ENCODE results near the gene FHOD1. TPM values are rescaled to one million over a fixed set of nuclear protein-coding genes. Genes with fewer than 3 reads are reported as not detected.

The FHOD1 gene
- polyA plus RNA-seq, 4 donors = 12.4 to 19.7 (median 15.8) TPM

DNA sequence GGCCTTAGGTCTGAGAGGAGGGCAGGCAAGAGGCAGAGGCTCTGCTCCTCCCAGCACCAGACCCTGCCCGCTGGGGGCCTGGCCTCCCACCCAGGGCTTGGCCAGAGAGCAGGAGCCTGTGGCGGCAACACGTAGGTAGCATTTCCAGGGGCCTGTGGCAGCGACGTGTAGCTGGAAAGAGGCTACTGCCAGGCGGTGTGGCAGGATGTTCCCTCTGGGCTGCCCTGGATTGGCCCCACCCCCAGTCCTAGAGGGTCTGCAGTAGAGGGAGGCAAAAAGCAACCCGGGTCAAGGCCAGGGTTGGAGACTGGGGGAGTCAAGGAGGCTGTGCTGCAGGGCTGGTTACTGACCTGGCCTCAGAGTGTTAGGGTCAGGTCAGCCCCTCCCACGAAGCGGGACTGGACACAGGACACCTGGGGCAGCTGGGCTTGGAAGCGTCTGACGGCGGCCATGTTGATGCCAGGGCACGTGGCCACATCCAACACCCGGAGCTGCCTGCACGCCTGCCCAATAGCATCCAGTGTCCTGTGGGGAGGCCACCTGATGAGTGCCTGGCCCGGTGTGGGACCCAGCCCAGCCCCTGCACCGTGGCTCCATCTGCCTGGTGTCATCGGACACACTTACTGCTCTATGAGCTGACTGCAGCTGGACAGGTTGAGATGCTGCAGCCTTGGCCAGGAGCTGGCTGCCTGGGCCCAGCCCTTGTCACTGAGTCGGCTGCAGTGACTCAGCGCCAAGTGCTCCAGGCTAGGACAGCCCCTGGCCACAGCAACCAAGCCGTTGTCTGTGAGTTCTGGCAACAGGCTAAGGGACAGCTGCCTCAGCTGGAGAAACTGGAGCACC lies 39.8 kb downstream of the FHOD1 start:
- FAIRE-seq (no peak), DNase-seq (no peak)
- Histone ChIP-seq H3K27me3 (ENCODE audit: control insufficient read depth in 3 of 3, insufficient read depth in 3 of 3, low read length in 3 of 3) (no peaks in the 10 kb centered on the region), H3K4me3 (ENCODE audit: low read depth in 1 of 3, low read length in 3 of 3) (no peak overlapping the region), H3K9me3 (ENCODE audit: control insufficient read depth in 2 of 2, insufficient read depth in 1 of 2, low read depth in 1 of 2, low read length in 1 of 2) (no peaks in the 10 kb centered on the region), H3K4me1 (ENCODE audit: control insufficient read depth in 3 of 3, insufficient read depth in 2 of 3, low read depth in 1 of 3, low read length in 2 of 3) (no peaks in the 10 kb centered on the region), H3K27ac (ENCODE audit: low read depth in 1 of 3, low read length in 2 of 3) (no peak overlapping the region), H3K36me3 (ENCODE audit: control insufficient read depth in 3 of 3, insufficient read depth in 2 of 3, low read depth in 1 of 3, low read length in 3 of 3) (peaks cover 2 to 61% (median 10%) of the 10 kb centered on the region in 3 donors)
- WGBS, 3 donors = 68 to 76% (median 75%) methylated on average over 21 of the region's 21 CpGs

GRCh38 chr16:67206838-67207248 lies 40.4 kb downstream of the FHOD1 start:
- Histone ChIP-seq H3K27me3 (ENCODE audit: control insufficient read depth in 3 of 3, insufficient read depth in 3 of 3, low read length in 3 of 3) (no peaks in the 10 kb centered on the region), H3K4me3 (ENCODE audit: low read depth in 1 of 3, low read length in 3 of 3) (no peak overlapping the region), H3K4me1 (ENCODE audit: control insufficient read depth in 3 of 3, insufficient read depth in 2 of 3, low read depth in 1 of 3, low read length in 2 of 3) (no peaks in the 10 kb centered on the region), H3K27ac (ENCODE audit: low read depth in 1 of 3, low read length in 2 of 3) (no peak overlapping the region), H3K36me3 (ENCODE audit: control insufficient read depth in 3 of 3, insufficient read depth in 2 of 3, low read depth in 1 of 3, low read length in 3 of 3) (peaks cover 2 to 67% (median 16%) of the 10 kb centered on the region in 3 donors), H3K9me3 (ENCODE audit: control insufficient read depth in 2 of 2, insufficient read depth in 1 of 2, low read depth in 1 of 2, low read length in 1 of 2) (no peaks in the 10 kb centered on the region)
- no peak for FAIRE-seq
- 83 to 95% (median 92%) methylated on average over 3 of the region's 3 CpGs for WGBS, 3 donors
- DNase-seq = no peak

DNA sequence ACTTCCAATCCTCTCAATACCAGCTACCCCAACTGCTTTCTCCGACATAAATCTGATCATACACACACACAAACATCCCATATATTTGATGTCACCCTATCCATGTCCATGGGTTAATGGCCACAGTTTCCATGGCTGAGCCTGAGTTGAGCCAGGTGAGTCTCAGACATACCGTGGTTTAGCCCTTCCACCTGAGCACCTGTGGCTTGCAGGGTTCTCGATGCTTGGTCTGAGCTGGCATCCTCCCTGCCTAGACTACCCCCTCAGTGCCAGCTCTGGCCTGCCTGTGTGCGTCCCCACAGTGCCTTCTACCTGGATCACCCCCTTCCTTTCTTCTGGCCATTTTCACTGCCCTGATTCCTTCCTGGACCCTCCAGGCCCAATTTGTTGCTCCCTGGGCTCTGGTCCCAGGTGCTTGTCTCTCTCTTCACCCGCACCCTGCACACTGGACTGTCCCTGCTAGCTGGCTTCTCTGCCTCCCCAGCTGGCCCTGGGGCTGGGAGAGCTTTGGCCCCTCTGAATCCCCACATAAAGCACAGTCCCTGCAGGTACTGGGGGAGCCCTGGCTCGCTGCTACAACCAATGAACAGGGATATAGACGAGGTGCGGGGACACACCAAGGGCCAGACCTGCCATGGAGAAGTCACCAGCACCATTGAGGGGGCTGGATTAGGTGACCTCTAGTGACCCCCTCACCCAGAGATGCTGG lies 41.0 kb downstream of the FHOD1 start:
- FAIRE-seq (no peak), DNase-seq (no peak)
- Histone ChIP-seq H3K27me3 (ENCODE audit: control insufficient read depth in 3 of 3, insufficient read depth in 3 of 3, low read length in 3 of 3) (no peaks in the 10 kb centered on the region), H3K4me3 (ENCODE audit: low read depth in 1 of 3, low read length in 3 of 3) (no peak overlapping the region), H3K9me3 (ENCODE audit: control insufficient read depth in 2 of 2, insufficient read depth in 1 of 2, low read depth in 1 of 2, low read length in 1 of 2) (no peaks in the 10 kb centered on the region), H3K36me3 (ENCODE audit: control insufficient read depth in 3 of 3, insufficient read depth in 2 of 3, low read depth in 1 of 3, low read length in 3 of 3) (peaks cover 2 to 73% (median 21%) of the 10 kb centered on the region in 3 donors), H3K27ac (ENCODE audit: low read depth in 1 of 3, low read length in 2 of 3) (no peak overlapping the region), H3K4me1 (ENCODE audit: control insufficient read depth in 3 of 3, insufficient read depth in 2 of 3, low read depth in 1 of 3, low read length in 2 of 3) (no peaks in the 10 kb centered on the region)
- 90 to 93% (median 92%) methylated on average over 8 of the region's 8 CpGs for WGBS, 3 donors

DNA sequence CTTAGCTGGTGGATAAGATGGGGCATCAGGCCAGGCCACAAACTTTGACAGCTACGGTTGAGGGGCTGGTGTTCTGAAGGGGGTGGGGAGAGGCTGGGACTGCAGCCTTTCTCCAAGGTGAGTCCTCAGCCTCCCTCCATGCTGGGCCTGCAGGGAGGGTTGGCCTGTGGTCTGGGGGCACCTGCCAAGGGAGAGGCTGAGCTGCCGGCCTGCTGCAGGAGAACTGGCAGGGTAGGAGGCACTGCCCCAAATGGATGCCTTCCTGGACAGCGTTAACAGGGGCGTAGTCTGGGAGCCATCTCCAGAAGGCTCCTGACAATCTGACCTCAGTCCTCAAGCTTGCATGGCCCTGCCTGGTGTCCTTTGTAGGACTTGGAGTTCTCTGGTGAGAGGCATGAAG lies 43.2 kb downstream of the FHOD1 start:
- no peak for FAIRE-seq
- H3K36me3 ChIP-seq (ENCODE audit: control insufficient read depth in 3 of 3, insufficient read depth in 2 of 3, low read depth in 1 of 3, low read length in 3 of 3) = peaks cover 2 to 71% (median 21%) of the 10 kb centered on the region in 3 donors
- DNase-seq = no peak
- H3K4me3 ChIP-seq (ENCODE audit: low read depth in 1 of 3, low read length in 3 of 3) = no peak overlapping the region
- H3K27me3 ChIP-seq (ENCODE audit: control insufficient read depth in 3 of 3, insufficient read depth in 3 of 3, low read length in 3 of 3) = no peaks in the 10 kb centered on the region
- peaks cover 0 to 6% (median 0%) of the 10 kb centered on the region in 3 donors for H3K4me1 ChIP-seq (ENCODE audit: control insufficient read depth in 3 of 3, insufficient read depth in 2 of 3, low read depth in 1 of 3, low read length in 2 of 3)
- 80 to 86% (median 84%) methylated on average over 4 of the region's 4 CpGs for whole genome bisulfite sequencing, 3 donors
- H3K9me3 ChIP-seq (ENCODE audit: control insufficient read depth in 2 of 2, insufficient read depth in 1 of 2, low read depth in 1 of 2, low read length in 1 of 2) = no peaks in the 10 kb centered on the region
- H3K27ac ChIP-seq (ENCODE audit: low read depth in 1 of 3, low read length in 2 of 3) = no peak overlapping the region

DNA sequence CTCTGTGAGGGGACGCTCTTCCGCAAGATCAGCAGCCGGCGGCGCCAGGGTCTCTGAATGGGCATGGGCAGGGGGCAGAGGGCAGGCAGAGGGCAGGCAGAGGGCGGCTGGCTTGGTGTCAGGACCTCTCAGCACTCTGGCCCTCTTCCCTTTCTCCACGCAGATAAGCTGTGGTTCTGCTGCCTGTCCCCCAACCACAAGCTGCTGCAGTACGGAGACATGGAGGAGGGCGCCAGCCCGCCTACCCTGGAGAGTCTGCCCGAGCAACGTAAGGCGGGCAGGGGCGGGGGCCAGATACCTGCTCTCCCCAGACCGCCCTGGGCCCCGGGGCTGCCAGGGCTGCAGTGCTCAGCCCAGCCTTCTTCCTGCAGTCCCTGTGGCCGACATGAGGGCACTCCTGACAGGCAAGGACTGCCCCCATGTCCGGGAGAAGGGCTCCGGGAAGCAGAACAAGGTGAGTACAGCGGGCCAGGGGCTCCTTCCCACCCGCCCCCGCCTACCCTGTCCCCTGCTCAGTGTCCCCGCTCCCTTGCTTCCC lies 44.3 kb downstream of the FHOD1 start:
- DNase-seq (no peak), FAIRE-seq (no peak)
- Histone ChIP-seq H3K36me3 (ENCODE audit: control insufficient read depth in 3 of 3, insufficient read depth in 2 of 3, low read depth in 1 of 3, low read length in 3 of 3) (peaks cover 2 to 74% (median 21%) of the 10 kb centered on the region in 3 donors), H3K9me3 (ENCODE audit: control insufficient read depth in 2 of 2, insufficient read depth in 1 of 2, low read depth in 1 of 2, low read length in 1 of 2) (no peaks in the 10 kb centered on the region), H3K27ac (ENCODE audit: low read depth in 1 of 3, low read length in 2 of 3) (no peak overlapping the region), H3K27me3 (ENCODE audit: control insufficient read depth in 3 of 3, insufficient read depth in 3 of 3, low read length in 3 of 3) (no peaks in the 10 kb centered on the region), H3K4me1 (ENCODE audit: control insufficient read depth in 3 of 3, insufficient read depth in 2 of 3, low read depth in 1 of 3, low read length in 2 of 3) (peaks cover 0 to 14% (median 2%) of the 10 kb centered on the region in 3 donors), H3K4me3 (ENCODE audit: low read depth in 1 of 3, low read length in 3 of 3) (no peak overlapping the region)
- 92 to 95% (median 94%) methylated on average over 19 to 23 of the region's 23 CpGs for WGBS, 3 donors

DNA sequence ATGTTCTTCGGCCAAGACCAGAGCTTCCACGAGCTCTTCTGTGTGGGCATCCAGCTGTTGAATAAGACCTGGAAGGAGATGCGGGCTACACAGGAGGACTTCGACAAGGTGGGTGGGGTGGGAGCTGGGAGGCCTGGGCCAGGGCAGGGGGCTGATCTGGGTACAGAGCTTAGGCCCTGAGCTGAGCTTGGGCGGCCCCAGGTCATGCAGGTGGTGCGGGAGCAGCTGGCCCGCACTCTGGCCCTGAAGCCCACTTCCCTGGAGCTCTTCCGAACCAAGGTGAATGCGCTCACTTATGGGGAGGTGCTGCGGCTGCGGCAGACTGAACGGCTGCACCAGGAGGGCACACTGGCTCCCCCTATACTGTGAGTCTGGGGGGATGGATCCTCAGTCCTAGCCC lies 44.9 kb downstream of the FHOD1 start:
- Histone ChIP-seq H3K36me3 (ENCODE audit: control insufficient read depth in 3 of 3, insufficient read depth in 2 of 3, low read depth in 1 of 3, low read length in 3 of 3) (peaks cover 5 to 77% (median 24%) of the 10 kb centered on the region in 3 donors), H3K9me3 (ENCODE audit: control insufficient read depth in 2 of 2, insufficient read depth in 1 of 2, low read depth in 1 of 2, low read length in 1 of 2) (no peaks in the 10 kb centered on the region), H3K4me3 (ENCODE audit: low read depth in 1 of 3, low read length in 3 of 3) (no peak overlapping the region), H3K27me3 (ENCODE audit: control insufficient read depth in 3 of 3, insufficient read depth in 3 of 3, low read length in 3 of 3) (no peaks in the 10 kb centered on the region), H3K27ac (ENCODE audit: low read depth in 1 of 3, low read length in 2 of 3) (no peak overlapping the region), H3K4me1 (ENCODE audit: control insufficient read depth in 3 of 3, insufficient read depth in 2 of 3, low read depth in 1 of 3, low read length in 2 of 3) (peaks cover 0 to 17% (median 2%) of the 10 kb centered on the region in 3 donors)
- FAIRE-seq (no peak), DNase-seq (no peak)
- 94 to 97% (median 94%) methylated on average over 11 to 12 of the region's 12 CpGs for WGBS, 3 donors

GRCh38 chr16:67201411-67202345 lies 45.6 kb downstream of the FHOD1 start:
- 93 to 96% (median 94%) methylated on average over 39 to 40 of the region's 40 CpGs for WGBS, 3 donors
- no peak for FAIRE-seq

More at GRCh38 chr16:67201411-67202345, 45.6 kb downstream of the FHOD1 start:
- peaks cover 0 to 17% (median 2%) of the 10 kb centered on the region in 3 donors for H3K4me1 ChIP-seq (ENCODE audit: control insufficient read depth in 3 of 3, insufficient read depth in 2 of 3, low read depth in 1 of 3, low read length in 2 of 3)
- H3K27me3 ChIP-seq (ENCODE audit: control insufficient read depth in 3 of 3, insufficient read depth in 3 of 3, low read length in 3 of 3) = no peaks in the 10 kb centered on the region
- no peak overlapping the region for H3K4me3 ChIP-seq (ENCODE audit: low read depth in 1 of 3, low read length in 3 of 3)
- no peak for DNase-seq
- peaks cover 5 to 78% (median 31%) of the 10 kb centered on the region in 3 donors for H3K36me3 ChIP-seq (ENCODE audit: control insufficient read depth in 3 of 3, insufficient read depth in 2 of 3, low read depth in 1 of 3, low read length in 3 of 3)
- no peak overlapping the region for H3K27ac ChIP-seq (ENCODE audit: low read depth in 1 of 3, low read length in 2 of 3)
- no peaks in the 10 kb centered on the region for H3K9me3 ChIP-seq (ENCODE audit: control insufficient read depth in 2 of 2, insufficient read depth in 1 of 2, low read depth in 1 of 2, low read length in 1 of 2)

Data from small intestine (tissue), 7 donors.